HFFc6 (cell line): ENCODE measurements around the gene SPRED1. TPM values are rescaled to one million over a fixed set of nuclear protein-coding genes. Genes with fewer than 3 reads are reported as not detected.
A peak's percentile ranks its signal among the peaks of the same experiment; 100 is the strongest.

Experiments used
- DNase-seq: peaks from one replicate; pipeline ENCODE4 v3.0.0-alpha.2; 2018
- H3K27ac Mint-ChIP-seq: 2 replicates; pipeline ENCODE4 v1.8.0; 2020; ENCODE audit warnings: mild to moderate bottlenecking, mixed read lengths
- H3K27me3 Mint-ChIP-seq: 2 replicates; pipeline ENCODE4 v1.8.0; 2021; ENCODE audit warnings: mild to moderate bottlenecking, moderate library complexity, mixed read lengths; ENCODE audit not compliant: insufficient read depth
- H3K36me3 Mint-ChIP-seq: 2 replicates; pipeline ENCODE4 v1.8.0; 2021; ENCODE audit warnings: low read depth, mixed read lengths
- H3K4me1 Mint-ChIP-seq: 2 replicates; pipeline ENCODE4 v1.8.0; 2020; ENCODE audit warnings: low read depth, mixed read lengths
- H3K4me3 Mint-ChIP-seq: 2 replicates; pipeline ENCODE4 v1.8.0; 2020; ENCODE audit warnings: mild to moderate bottlenecking, moderate library complexity, mixed read lengths
- H3K9me3 Mint-ChIP-seq: 2 replicates; pipeline ENCODE4 v1.8.0; 2020; ENCODE audit warnings: mild to moderate bottlenecking, mixed read lengths
- total RNA-seq, 6 experiments: library from RNA; stranded (reverse); fragmentation: NEBNext Ultra II Directional; extraction: Animal tissue kit (Norgen Biotek cat#: 25700); gene quantifications; 2 replicates in 1 of 6; 3 replicates in 5 of 6; pipeline ENCODE4 v1.2.3, GENCODE V29; 2021
- TF ChIP-seq, protein P1 (sequence below): fragments of 200-600 bp; sonication (generic); IDR thresholded peaks from 2 replicates; pipeline ENCODE4 v1.5.0; 2021; ENCODE audit warnings: antibody characterized with exemption, mild to moderate bottlenecking

Gene SPRED1
- total RNA-seq, 6 experiments from 2014 or later = 39.9 to 46.0 (median 41.7) TPM

DNA sequence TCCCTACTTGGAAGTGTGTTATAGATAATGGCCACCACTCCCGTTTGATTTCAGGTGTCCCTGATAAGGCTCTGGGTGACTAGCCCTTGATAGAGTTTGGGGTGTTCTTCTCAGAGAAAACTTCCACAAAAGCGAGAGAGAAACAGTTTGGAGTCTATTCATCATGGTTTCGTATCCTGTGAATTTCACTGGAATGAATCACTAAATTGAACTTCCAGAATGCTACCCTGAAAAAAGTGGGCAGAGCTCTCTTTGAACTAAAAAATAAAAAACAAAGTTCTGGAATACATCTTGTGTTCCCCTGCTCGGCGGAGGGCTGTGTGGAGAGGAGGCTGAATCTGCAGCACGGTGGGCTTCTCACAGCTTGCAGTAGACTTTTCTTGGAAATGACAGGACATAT lies 148.5 kb downstream of the SPRED1 start:
- H3K4me3 Mint-ChIP-seq = peak overlapping the region; percentile 78
- peaks cover 3% of the 10 kb centered on the region; the same call in 1 of the 2 replicates for H3K9me3 Mint-ChIP-seq
- peak overlapping the region; percentile 26 for H3K27ac Mint-ChIP-seq
- DNase-seq = peak; percentile 27
- peaks cover 5% of the 10 kb centered on the region for H3K27me3 Mint-ChIP-seq
- TF ChIP-seq, protein P1, sequence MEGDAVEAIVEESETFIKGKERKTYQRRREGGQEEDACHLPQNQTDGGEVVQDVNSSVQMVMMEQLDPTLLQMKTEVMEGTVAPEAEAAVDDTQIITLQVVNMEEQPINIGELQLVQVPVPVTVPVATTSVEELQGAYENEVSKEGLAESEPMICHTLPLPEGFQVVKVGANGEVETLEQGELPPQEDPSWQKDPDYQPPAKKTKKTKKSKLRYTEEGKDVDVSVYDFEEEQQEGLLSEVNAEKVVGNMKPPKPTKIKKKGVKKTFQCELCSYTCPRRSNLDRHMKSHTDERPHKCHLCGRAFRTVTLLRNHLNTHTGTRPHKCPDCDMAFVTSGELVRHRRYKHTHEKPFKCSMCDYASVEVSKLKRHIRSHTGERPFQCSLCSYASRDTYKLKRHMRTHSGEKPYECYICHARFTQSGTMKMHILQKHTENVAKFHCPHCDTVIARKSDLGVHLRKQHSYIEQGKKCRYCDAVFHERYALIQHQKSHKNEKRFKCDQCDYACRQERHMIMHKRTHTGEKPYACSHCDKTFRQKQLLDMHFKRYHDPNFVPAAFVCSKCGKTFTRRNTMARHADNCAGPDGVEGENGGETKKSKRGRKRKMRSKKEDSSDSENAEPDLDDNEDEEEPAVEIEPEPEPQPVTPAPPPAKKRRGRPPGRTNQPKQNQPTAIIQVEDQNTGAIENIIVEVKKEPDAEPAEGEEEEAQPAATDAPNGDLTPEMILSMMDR = no peak
- peaks cover 47% of the 10 kb centered on the region for H3K4me1 Mint-ChIP-seq
- no peaks in the 10 kb centered on the region for H3K36me3 Mint-ChIP-seq

DNA sequence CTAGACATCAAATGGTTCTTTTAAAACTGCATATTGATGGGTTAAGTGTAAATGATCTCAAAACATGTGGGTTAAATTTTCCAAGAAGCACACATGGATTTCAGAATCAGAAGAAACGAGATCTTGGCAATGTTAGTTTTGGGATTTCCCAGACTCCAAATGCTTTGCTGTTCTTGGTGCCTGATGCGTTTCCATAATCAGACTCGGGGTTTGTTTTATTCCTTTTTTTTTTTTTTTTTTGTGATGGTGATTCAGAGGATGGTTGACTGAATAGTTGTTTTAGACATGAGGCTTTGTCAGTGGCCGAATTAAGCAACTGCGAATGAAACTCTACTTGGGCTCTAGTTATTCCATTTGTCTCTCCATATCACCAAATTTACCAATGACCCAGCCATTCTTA lies 149.1 kb downstream of the SPRED1 start:
- peaks cover 51% of the 10 kb centered on the region for H3K4me1 Mint-ChIP-seq
- TF ChIP-seq, protein P1 = no peak
- no peaks in the 10 kb centered on the region for H3K36me3 Mint-ChIP-seq
- peaks cover 5% of the 10 kb centered on the region for H3K27me3 Mint-ChIP-seq
- H3K9me3 Mint-ChIP-seq = peaks cover 3% of the 10 kb centered on the region; the same call in 1 of the 2 replicates
- peak overlapping the region; percentile 78; the same call in 1 of the 2 replicates for H3K4me3 Mint-ChIP-seq
- DNase-seq = no peak
- peak overlapping the region; percentile 26; the same call in 1 of the 2 replicates for H3K27ac Mint-ChIP-seq

DNA sequence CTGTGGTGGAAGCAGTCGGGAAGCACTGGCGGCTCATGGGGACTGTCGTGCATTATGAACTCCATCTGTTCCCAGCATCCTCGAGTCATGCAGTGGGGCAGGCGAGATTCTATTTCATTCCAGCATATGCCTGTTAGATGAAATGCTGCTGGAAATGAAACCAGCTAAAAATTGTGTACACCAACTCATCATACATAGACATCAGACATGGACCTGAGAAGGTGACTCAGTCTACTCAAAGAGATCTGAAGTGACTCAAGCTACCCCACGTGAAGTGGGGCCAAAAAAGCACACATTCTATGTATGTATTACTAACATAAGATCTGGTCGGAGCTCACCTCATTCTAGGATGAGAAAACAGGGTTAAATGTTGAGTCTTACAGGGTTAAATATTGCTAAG lies 153.8 kb downstream of the SPRED1 start:
- TF ChIP-seq, protein P1 = no peak
- peaks cover 2% of the 10 kb centered on the region; the same call in 1 of the 2 replicates for H3K27me3 Mint-ChIP-seq
- no peak overlapping the region for H3K27ac Mint-ChIP-seq
- no peak for DNase-seq
- H3K36me3 Mint-ChIP-seq = no peaks in the 10 kb centered on the region
- peaks cover 3% of the 10 kb centered on the region; the same call in 1 of the 2 replicates for H3K9me3 Mint-ChIP-seq
- H3K4me3 Mint-ChIP-seq = peak overlapping the region; percentile 9; the same call in 1 of the 2 replicates
- H3K4me1 Mint-ChIP-seq = peaks cover 19% of the 10 kb centered on the region

Other genes with a start within 250 kb of the SPRED1 start
- gene FAM98B, start 201.3 kb downstream of the SPRED1 start, total RNA-seq = 10 to 100 TPM; 30.8 to 44.9 (median 40.1) TPM